Stromal cell of bone marrow (primary cell): ENCODE results near the gene NFU1.

ENCODE experiments used
- DNase-seq: peaks from one replicate; pipeline ENCODE4 v3.0.0-alpha.2; 2012; ENCODE audit warnings: low read depth

NFU1 gene

DNA sequence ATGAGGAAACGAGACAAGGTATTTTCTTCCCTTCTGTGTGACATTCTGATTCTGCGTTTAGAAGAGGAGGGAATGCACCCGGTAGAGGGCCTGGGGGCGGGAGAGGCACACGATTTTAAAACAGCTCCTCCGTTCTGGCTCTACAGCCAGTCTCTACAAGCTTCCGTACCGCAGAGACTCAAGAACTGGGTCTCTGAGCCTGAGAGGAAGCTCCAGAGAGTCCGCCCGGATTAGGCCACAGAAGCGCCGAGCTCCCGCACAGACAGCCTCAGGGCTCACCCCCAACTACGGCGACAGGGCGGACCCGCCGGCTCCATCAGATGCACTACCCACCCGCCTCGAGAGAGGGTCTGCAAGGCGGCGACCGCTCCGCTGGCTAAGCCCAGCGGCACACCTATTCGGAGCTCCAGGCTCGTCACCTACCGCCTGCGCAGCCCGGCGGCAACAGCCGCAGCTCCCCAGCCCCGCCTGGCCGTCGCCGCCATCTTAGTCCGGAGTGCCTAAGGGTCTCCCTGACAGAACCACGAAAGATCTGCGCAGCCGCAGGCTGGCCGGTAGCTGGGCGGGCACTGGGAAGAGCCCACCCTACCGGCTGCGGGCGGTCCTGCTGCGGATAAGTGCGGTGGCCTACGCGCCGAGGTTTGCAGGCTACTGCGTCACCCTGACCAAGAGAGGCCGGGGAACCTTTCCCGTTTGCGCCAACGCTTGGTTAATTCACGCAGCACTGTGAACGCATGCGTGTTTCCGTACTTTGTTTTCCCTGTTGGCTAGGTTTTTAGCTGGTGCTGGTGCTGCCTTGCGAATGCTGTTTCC is at the start of gene NFU1:
NFU1 (minus strand) TSS at position 498 of the 813 bp plus-strand sequence; CDS start at position 485, 13 bp downstream.
- DNase-seq, result peak; percentile 92

DNA sequence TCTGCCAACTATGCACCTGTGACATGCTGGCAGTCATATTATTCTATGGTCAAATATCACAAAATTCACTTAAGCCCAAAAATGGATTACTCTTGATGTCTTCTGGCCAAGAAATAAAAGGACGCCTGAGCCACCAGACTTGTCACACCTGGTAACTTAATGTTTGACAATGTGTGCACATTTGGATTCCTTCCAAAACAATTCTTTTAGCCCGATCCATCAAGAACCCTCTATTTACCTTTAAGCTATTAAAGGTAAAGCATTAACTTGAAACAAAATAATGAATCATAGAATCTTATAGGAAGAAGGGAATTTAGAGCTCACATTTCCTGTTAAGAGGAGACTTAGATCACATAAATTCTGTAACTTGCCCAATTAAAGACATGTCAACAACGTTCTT is 46.5 kb upstream of the NFU1 start:
- DNase-seq, result no peak

DNA sequence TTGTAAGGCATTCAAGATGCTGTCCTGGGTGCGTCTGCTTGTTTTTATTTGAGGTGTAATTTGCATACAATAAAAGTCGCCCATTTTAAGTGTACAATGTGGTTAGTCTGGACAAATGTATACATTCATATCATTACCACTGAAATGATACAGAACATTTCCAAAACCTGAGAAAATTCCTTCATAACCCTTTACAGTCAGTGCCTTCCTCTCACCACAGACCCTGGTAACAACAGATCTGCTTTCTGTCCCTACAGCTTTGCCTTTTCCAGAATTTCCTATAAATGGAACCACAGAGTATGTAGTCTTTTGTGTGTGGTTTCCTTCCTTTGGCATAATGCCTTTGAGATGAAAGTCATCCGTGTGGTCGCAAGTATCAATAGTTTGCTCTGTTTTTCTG is 45.8 kb upstream of the NFU1 start:
- DNase-seq, result no peak

DNA sequence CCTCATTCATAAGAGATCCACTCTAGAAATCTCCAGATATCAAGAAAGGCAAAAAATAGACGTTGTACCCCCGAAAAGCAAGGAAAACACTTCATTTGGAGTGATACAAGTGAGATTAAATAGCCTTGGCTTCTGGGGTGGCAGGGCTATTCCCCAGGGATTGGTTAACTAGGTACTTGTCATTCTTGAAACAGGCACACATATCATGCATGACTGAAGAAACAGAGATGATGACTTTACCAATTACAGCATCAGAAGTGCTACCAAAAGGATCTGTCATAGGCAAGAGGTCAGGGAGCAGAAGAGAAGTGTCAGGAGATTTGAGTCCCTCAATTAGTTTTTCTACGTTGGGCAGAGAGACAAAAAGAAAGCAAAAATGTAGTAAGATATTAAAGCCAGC is 45.2 kb upstream of the NFU1 start:
- no peak for DNase-seq

DNA sequence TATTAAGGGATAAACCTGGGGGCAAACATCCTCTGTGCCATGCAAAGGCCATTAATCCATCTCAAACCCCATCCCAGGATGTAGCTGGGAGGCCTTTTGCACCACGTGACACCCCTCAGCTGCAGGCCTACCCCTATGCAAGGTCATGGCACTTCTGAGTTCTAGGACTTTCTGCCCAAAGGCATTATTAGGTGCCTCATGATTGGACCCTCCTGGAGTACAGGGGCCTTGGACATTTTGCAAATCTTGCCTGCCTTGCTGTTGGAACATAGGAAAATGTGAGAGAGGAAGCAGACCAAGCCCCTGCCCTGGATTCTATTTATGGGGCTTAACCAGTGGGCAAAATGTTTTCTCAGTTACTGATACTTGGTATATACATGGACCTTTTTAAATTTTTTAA is 44.2 kb upstream of the NFU1 start:
- no peak for DNase-seq

DNA sequence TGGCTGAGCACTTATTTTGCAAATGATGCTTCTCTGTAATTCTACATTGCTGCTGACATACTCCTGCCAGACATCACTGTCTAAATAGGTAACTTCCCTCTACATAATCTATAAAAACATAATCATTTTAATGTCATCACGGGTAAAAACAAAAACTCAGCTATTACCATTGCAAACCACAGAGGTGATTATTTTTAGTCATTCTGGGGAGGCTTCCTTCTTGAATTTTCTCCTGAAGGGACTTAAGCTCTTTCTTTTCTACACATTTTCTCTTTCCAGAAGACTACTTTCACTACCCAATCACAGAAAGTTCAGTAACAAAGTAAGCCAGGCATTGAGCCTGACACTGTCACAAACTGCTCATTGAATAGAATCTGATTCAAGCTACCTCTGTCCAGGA is 40.4 kb upstream of the NFU1 start:
- no peak for DNase-seq

DNA sequence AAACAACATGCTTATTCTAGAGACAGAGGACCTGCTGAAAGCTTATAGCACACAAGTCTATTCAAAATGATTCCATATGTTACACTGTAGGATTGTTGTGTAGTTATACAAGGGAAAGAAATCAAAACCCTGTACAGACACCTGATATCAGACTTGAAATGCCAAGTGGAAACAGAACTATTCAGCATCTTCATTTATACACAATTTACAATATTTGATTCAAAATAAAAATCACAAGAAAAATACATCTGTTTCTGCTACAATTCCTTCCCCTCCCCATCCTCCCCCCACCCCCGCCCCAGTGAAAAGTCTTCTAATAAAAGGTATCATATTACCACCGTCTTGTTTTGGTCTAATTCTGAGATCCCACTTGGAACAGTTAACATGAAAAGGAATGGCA is 37.5 kb upstream of the NFU1 start:
- no peak for DNase-seq

DNA sequence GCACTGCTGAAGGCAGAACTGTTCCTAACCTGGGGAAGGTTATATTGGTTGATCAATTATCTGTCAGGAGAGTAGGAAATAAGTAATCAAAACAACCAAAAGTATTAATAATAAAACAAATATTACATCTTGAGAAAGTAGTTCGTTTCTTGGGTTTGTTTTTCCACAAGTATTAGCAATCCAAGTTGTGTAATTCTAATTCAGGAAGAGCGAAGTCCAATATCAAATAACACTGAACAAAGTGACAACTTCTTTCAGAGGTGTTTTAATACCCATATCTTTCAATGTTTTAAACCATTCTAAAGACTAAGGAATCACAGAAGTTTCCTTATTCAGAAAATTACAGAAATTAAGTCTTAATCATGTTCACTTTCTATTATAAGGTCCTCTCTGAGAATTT is 34.6 kb upstream of the NFU1 start:
- DNase-seq, result no peak

DNA sequence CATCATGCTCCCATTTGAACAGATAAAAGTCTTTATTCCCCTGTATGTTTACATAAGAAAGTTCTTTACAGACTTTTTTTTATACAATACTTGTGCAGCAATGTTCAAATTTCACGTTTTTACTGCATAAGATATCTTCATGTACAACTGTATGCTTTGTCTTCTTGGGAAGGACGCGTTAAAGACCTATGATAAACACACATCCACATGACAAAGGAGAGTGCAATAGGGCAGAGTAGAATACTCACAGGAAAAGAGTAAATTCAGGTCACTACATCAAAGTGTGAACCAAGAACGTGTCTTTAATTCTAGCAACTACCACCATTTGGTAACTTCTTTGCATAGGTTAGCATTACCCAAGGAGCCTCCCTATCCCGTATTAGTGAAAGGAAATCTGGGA is 33.7 kb upstream of the NFU1 start:
- DNase-seq, result no peak

DNA sequence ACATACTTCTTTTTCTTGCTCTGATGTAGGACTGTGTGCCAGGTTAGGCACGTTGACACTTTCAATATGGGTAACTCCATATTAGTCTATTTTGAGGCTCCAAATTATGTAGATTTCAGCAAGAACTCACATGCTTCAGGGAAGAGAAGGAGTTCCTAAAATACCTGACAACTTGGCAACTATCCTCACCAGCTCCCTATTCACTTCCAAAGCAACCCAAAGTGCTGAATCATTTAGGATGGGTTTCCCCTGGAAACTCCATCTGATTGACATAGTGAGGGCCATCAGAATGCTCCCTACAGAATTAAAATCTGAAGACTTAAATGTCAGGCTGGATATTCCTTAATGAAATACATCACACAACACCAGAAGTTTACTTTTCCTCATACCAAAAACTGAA is 32.5 kb upstream of the NFU1 start:
- no peak for DNase-seq

DNA sequence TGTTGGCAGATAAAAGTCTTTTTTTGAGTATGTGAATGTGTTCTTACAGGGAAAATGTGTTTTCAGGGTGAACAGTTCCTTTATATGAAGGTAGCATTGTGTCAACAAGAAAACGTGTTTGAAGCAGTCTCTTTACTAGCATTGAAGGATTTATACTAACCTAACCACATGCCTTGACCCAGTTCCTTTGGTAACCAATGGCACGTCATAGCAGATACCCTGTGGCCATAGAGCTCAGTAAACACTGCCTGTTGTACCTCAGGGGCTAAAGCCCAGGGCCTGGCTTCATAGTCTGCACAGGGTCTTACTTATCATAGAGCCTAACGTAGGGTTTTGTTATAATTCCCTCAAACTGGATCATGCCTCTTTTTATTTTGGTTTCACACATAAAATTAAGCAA is 32.1 kb upstream of the NFU1 start:
- no peak for DNase-seq

DNA sequence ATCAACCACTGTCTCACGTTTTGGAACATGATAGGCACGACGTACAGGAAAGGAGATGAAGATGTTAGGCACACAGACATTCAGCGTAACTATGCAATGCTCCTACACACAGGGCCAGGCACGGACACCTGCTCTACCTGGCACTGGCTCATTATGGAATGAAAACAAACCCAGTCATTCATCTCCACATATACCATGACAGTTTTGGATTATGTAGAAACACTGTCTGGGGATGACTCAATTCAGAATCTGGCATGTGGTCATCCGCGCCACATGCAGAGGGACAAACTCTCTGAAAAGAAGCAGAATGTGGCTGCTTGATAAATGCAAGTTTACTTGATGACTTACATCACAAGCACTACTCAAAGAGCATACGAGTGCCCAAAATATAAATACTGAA is 29.5 kb upstream of the NFU1 start:
- no peak for DNase-seq

DNA sequence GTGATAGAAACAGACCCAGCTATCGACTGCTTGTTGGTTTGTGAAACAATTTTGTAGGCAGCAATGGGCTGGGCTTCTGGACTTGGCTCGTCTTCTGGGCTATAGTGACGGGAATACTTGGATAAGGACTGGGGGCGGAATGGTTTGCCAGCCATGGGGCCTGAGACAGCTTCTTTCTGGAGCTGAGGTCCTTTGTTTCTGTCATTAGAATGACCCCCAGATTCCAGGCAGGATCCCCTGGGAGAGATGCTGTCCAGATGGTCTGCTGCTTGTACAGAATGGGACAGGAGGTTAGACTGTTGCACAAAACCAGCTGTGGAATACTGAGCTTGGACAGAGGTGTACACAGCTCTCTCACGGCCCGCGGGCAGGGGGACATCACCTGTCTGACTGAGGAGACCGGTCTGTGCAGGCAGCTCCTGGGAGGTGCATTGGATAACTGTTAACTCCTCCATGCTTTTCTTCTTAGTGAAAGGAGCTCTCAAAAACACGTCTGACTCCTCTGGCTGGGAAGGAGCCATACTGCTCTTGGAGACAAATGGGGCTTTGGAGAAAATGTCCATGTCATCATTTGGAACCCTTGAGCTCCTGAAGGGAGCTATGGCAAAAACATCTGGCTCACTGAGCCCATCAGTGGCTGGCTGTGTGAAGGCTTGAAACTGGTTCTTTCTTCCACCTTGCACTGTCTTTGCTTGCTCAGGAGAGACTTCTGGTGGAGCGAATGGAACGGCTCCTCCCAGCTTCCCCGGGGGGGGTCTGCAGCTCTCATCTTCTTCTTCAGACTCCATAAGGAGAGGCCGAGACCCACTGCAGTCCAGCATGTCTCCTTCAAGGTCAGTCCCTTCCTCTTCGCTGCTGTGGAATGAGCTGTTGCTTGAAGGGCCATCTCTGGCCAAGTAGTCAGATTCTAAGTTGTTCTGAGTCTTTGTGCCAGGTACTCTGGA is 28.6 kb upstream of the NFU1 start:
- no peak for DNase-seq

DNA sequence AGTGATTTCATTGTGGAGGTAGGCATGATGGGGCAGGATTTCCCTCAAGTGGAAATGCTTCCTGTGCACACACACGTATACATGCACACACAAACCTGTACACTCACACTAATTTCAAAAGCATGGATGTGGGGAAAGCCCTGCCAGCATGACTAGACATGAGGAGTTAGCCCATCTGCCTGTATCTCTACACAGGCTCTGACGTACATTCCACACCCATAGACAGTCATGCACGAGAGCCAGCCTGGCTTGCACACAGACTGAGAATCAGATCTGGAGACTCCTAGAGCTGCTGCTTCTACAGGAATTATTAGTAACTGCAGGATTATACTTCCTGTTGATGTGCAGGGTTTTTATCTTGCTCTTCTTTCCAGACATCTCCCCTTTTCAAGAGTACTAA is 27.3 kb upstream of the NFU1 start:
- peak; percentile 14 for DNase-seq

DNA sequence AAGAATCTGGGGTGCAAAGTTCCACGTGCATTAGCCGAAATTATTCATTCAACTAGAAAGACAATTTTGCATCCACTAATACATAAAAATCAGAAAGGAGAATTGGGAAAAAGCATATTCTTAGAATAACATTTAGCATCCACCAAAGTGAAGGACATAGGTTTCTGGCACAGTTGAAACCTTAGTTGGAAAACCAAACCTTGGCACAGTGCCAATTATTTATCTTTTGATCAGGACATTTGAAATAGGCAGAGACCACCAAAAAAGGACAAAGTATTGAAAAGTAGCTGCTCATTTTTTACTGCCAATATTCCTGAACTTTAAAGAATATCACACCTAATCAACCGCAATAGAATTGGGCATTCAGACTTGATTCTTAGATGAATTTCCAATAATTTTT is 25.5 kb upstream of the NFU1 start:
- no peak for DNase-seq

DNA sequence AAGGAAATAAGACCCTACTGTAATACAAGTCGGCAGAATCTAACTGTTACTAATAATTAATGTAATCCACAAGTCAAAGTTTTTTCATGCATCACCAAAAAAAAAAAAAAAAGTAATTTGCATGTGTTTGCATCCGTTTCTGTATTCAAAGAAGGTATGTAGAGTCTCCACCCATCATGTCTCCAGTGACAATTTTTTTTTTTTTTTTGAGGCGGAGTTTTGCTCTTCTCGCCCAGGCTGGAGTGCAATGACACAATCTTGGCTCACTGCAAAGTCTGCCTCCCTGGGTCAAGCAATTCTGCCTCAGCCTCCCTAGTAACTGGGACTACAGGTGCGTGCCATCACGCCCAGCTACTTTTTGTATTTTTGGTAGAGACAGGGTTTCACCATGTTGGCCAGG is 24.2 kb upstream of the NFU1 start:
- no peak for DNase-seq

DNA sequence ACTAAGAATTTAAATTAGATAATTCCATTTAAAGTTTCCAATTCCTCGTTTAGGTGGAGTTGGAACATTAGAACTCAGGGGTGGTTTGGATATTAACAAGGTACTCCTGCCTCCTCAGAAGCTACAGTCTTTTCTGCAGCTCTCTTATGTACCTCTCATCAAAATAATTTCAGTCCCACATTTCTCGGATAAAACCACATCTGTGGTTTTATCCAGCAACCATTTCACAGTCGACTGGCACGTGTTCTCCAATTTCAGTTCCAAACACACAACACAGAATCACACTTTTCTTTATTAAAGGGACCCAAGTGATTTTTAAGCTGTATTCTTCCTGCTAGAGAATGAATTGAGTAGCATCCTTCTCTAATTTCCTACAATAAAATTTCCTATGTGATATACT is 22.7 kb upstream of the NFU1 start:
- DNase-seq, result no peak

DNA sequence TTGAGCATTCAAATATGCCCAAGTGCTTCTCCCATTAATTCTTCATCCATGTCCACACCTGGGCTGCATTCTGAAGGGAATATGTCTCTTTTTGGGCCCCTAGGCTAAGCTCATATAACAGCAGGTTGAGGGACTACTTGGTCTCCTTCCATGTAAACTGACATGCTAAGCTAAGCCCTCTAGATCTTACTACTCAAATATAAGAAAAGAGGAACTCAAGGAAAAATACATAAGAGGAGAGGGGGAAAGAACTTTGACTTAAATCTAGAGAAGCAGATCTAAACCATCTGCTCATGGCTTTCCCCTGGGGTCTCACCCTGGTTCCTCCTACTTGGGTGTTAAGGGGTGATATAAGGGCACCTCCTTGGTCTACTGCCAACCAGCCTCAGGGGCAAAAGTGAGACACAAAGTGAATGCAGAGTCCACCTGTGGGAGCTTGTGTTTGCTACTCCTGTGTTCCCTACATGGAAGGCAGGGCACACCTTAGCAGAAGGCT is 19.8 kb upstream of the NFU1 start:
- DNase-seq, result no peak

DNA sequence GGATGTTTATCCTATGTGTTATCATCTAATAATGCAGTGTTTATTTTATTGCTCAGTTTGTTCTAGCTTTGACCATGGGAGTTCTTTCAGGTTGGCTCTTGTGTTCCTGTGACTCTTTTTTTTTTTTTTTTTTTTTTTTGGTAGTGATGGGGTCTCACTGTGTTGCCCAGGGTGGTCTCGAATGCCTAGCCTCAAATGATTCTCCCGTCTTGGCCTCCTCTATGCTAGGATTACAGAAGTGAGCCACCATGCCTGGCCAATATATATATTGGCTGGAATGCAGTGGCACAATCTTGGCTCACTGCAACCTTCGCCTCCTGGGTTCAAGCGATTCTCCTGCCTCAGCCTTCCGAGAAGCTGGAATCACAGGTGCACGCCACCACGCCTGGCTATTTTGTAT is 18.9 kb upstream of the NFU1 start:
- DNase-seq, result no peak

DNA sequence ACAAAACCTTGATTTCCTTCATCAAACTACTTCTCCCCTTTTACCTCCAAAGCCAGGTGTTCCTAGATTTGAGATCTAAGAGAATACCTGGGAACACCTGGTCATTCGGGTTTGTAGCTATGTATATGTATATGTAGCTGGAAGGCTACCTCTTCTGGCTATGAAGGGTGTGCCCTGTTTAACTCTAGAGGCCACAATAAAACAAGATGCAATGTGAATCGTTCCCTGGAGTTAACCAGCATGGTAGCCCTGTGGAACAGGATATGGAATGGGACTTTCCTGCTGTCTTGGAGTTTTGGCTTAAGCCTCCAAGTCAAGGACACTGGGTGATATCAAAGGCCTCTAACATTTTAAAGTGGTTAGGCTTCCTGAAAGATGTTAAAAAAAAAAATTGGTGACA is 17.7 kb upstream of the NFU1 start:
- DNase-seq, result no peak

DNA sequence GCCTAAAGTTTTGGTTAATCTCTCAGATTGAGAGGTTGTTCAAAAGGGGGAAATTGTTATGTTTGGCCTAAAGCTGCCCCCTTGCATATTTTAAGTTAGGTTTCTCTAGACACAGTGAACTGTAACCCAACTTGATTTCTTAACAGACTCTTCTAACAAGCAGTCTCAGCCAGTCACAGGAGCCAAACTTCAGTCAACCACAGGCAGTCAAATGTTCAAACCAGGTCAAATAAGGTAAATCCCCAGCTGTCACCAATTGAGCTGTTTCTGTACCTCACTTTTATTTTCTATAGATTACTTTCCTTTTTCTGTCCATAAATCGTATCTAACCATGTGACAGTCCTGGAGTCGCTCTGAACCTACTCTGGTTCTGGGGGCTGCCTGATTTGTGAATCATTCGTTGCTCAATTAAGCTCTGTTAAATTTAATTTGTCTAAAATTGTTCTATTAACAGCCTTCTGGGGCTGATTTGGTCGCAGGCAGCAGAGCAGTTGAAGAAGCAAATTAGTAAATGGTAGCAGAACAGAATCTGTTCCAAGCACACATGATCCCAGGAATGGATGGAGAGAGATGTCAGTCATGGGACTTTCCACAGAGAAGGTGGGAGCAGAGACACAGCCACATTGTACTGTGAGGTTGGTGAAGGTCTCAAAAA is 16.4 kb upstream of the NFU1 start:
- DNase-seq, result no peak

DNA sequence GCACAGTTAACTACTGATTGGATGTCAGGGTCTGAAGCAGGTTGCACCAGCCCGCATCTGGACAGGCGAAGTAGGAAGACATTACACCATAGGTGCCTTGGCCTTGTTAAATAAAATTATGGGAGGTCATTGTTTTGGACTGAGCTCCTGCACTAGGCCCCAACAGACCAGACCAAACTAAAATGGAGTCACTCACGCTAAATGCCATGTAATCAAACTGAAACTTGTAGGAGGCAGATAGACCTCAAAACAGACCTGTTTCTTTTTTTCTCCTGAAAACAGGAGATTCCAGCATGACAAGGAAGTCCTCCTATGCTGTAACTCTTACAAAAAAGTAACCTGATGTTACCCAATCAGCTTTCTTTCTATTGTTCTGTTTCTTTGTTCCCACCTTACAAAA is 15.5 kb upstream of the NFU1 start:
- no peak for DNase-seq
